ENCODE results near the gene FBXO3.

The FBXO3 gene

GRCh38 chr11:33700063-33700501 lies 74.2 kb downstream of the FBXO3 start:
- DNase-seq: no peak

- DNase-seq: no peak
These were observed 74.7 kb downstream of the FBXO3 start for GRCh38 chr11:33699515-33700062.

GRCh38 chr11:33698921-33699320 lies 75.4 kb downstream of the FBXO3 start:
- no peak for DNase-seq

GRCh38 chr11:33697997-33698396 lies 76.3 kb downstream of the FBXO3 start:
- DNase-seq: no peak

- no peak for DNase-seq
These were observed 77.2 kb downstream of the FBXO3 start for GRCh38 chr11:33696931-33697638.

- DNase-seq: no peak
These were observed 77.9 kb downstream of the FBXO3 start for GRCh38 chr11:33696411-33696810.

- no peak for DNase-seq
These were observed 79.2 kb downstream of the FBXO3 start for GRCh38 chr11:33695051-33695566.

GRCh38 chr11:33694346-33695050 lies 79.8 kb downstream of the FBXO3 start:
- DNase-seq: no peak

GRCh38 chr11:33692541-33692940 lies 81.8 kb downstream of the FBXO3 start:
- DNase-seq: no peak

- no peak for DNase-seq
These were observed 82.3 kb downstream of the FBXO3 start for GRCh38 chr11:33692013-33692504.

- no peak for DNase-seq
These were observed 83.1 kb downstream of the FBXO3 start for GRCh38 chr11:33691066-33691864.
